Neural cell (in vitro differentiated cells): Measurements from ENCODE around the gene WFS1. TPM values are rescaled to one million over a fixed set of nuclear protein-coding genes. Genes with fewer than 3 reads are reported as not detected.

ENCODE experiments used
- H2AFZ ChIP-seq: fragments of 200-600, 300-800 bp; sonication (generic), shearing (Covaris generic); 2 replicates; pipeline ENCODE4 v1.6.0; 2014; ENCODE audit warnings: low read depth, mild to moderate bottlenecking, antibody characterized with exemption, low read length, moderate library complexity
- H3F3A ChIP-seq: fragments of 200-600 bp; shearing (Covaris generic); 2 replicates; pipeline ENCODE4 v1.6.1; 2016; ENCODE audit warnings: mild to moderate bottlenecking, moderate library complexity, mixed read lengths, antibody characterized with exemption, low read length; ENCODE audit not compliant: insufficient read depth, poor library complexity, severe bottlenecking
- H3K27ac ChIP-seq: fragments of 200-600, 300-800 bp; sonication (generic), shearing (Covaris generic); 2 replicates; pipeline ENCODE4 v1.5.1; 2014; ENCODE audit warnings: mild to moderate bottlenecking, low read length, moderate library complexity
- H3K27me3 ChIP-seq: fragments of 300-800, 200-600 bp; sonication (generic), shearing (Covaris generic); 2 replicates; pipeline ENCODE4 v1.6.0; 2014; ENCODE audit warnings: mild to moderate bottlenecking, low read depth, low read length, moderate library complexity; ENCODE audit not compliant: insufficient read depth
- H3K36me3 ChIP-seq: fragments of 300-800, 200-600 bp; sonication (generic), shearing (Covaris generic); 2 replicates; pipeline ENCODE4 v1.5.1; 2014; ENCODE audit warnings: mild to moderate bottlenecking, antibody characterized with exemption, low read length, moderate library complexity; ENCODE audit not compliant: insufficient read depth
- H3K4me2 ChIP-seq: fragments of 300-800, 200-600 bp; sonication (generic), shearing (Covaris generic); 2 replicates; pipeline ENCODE4 v1.6.0; 2014; ENCODE audit warnings: mild to moderate bottlenecking, low read length
- H3K4me3 ChIP-seq: fragments of 300-800, 200-600 bp; sonication (generic), shearing (Covaris generic); 2 replicates; pipeline ENCODE4 v1.5.1; 2014; ENCODE audit warnings: mild to moderate bottlenecking, low read length, moderate library complexity
- H3K79me2 ChIP-seq: fragments of 200-600 bp; shearing (Covaris generic); replicated peaks from 2 replicates; pipeline ENCODE4 v1.6.0; 2014; ENCODE audit warnings: mild to moderate bottlenecking, low read length, moderate library complexity; ENCODE audit not compliant: insufficient read depth
- H3K9ac ChIP-seq: fragments of 300-800, 200-600 bp; sonication (generic), shearing (Covaris generic); 2 replicates; pipeline ENCODE4 v1.6.1; 2016; ENCODE audit warnings: mild to moderate bottlenecking, low read length, mixed read lengths
- H3K9me2 ChIP-seq: fragments of 200-600 bp; shearing (Covaris generic); 2 replicates; pipeline ENCODE4 v1.6.1; 2016; ENCODE audit warnings: mild to moderate bottlenecking, low read length, mixed read lengths; ENCODE audit not compliant: insufficient read depth
- H3K9me3 ChIP-seq: fragments of 200-600, 300-800 bp; sonication (generic), shearing (Covaris generic); 2 replicates; pipeline ENCODE4 v1.6.1; 2016; ENCODE audit warnings: mild to moderate bottlenecking, mixed run types, low read length, moderate library complexity, mixed read lengths
- H4K20me1 ChIP-seq: fragments of 200-600 bp; shearing (Covaris generic); 2 replicates; pipeline ENCODE4 v1.6.1; 2016; ENCODE audit warnings: mild to moderate bottlenecking, mixed run types; ENCODE audit not compliant: insufficient read depth
- EP300 ChIP-seq: fragments of 450-650 bp; conservative IDR thresholded peaks from 2 replicates; pipeline ENCODE4 v1.6.1; 2014; ENCODE audit warnings: antibody characterized with exemption, mild to moderate bottlenecking, moderate library complexity; ENCODE audit not compliant: poor library complexity, severe bottlenecking
- EZH2 ChIP-seq: fragments of 200-600, 300-800 bp; shearing (Covaris generic), sonication (generic); IDR thresholded peaks from 2 replicates; pipeline ENCODE4 v1.6.1; 2014; ENCODE audit warnings: antibody characterized with exemption, low read length, borderline replicate concordance, mild to moderate bottlenecking; ENCODE audit not compliant: insufficient read depth, poor library complexity, severe bottlenecking
- MXI1 ChIP-seq: fragments of 450-650 bp; conservative IDR thresholded peaks from 2 replicates; pipeline ENCODE4 v1.6.1; 2014; ENCODE audit warnings: antibody characterized with exemption, mild to moderate bottlenecking; ENCODE audit not compliant: poor library complexity, severe bottlenecking
- POLR2AphosphoS5 ChIP-seq: IDR thresholded peaks from 2 replicates; pipeline ENCODE4 v1.6.1; 2012
- RAD21 ChIP-seq: fragments of 450-650 bp; conservative IDR thresholded peaks from 2 replicates; pipeline ENCODE4 v1.6.1; 2014; ENCODE audit warnings: antibody characterized with exemption, mild to moderate bottlenecking, moderate library complexity
- SMC3 ChIP-seq: fragments of 450-650 bp; conservative IDR thresholded peaks from 2 replicates; pipeline ENCODE4 v1.6.1; 2014; ENCODE audit warnings: antibody characterized with exemption, mild to moderate bottlenecking, moderate library complexity; ENCODE audit not compliant: poor library complexity
- TAF1 ChIP-seq: IDR thresholded peaks from 2 replicates; pipeline ENCODE4 v1.6.1; 2012; ENCODE audit warnings: low read depth
- polyA plus RNA-seq: library from polyadenylated mRNA; depleted of rRNA; stranded (reverse); fragments of >200 nt; gene quantifications from 2 replicates; pipeline ENCODE4 v1.2.3, GENCODE V29; 2014
- TF ChIP-seq, protein P1 (sequence below): IDR thresholded peaks from 2 replicates; pipeline ENCODE4 v1.6.1; 2012; ENCODE audit warnings: borderline replicate concordance
- TF ChIP-seq, protein P2 (sequence below): fragments of 450-650 bp; IDR thresholded peaks from 2 replicates; pipeline ENCODE4 v1.5.1; 2014; ENCODE audit warnings: antibody characterized with exemption, mild to moderate bottlenecking, moderate library complexity; ENCODE audit not compliant: poor library complexity, severe bottlenecking

Gene WFS1
- polyA plus RNA-seq, 1 donor from 2014 or later, result 4.5 TPM

DNA sequence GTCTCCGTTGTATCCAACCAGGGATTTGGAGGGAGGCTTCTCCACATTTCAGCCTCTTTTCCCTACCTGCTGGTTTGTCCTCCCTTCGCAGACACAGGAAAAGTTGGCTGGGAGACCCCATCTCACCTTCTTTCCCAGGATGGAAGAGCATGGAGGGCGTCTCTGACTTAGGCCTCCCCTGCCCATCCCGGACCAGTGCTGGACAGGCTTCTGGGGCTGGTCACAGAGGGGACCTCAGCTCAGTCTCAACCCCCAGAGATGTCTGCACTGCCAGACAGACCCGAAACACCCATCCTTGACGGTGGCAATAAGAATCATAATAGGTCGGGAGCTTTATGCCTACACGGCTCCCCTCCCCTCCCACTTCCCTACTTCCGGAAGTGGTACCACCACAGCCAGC lies 1.6 kb downstream of the WFS1 start (continued):
- no peak for TF ChIP-seq MXI1

DNA sequence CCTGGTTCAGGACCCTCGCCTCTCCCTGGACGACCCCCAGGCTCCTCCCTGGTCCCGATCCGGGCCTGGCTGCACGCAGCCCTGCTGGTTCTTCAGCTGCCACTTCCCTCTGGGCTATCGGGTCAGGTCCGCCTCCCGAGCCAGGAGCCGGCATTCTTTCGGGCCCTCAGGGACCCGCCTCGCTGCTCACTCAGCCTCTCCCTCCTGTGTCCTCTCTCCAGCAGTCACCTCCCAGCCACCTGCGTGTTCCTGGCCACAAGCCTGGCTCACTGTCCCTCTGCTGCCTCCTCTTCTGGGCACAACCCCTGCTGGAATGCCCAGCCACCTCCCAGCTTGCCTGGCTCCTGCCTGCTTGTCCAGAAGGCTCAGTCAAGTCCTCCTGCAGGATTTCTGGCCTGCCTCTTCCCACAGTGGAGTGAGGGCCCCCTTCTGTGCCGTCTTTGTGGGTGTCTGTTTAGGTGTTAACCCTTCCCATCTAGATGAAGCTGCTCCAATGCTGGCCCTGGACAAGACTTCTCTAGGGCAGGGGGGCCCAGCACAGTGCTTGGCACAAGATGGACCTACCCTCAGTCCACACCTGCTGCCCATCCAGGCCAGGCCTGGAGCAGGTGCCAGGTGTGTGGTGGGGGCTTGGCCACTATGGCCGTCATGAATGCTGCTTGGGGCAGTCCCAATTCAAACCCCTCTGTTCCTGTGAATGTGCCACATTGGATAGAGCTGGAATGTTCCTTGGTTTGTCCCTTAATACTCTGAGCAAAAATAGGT lies 2.2 kb downstream of the WFS1 start:
- Histone ChIP-seq H3K79me2 (no peaks in the 10 kb centered on the region), H3F3A (no peaks in the 10 kb centered on the region), H4K20me1 (no peaks in the 10 kb centered on the region), H3K9me3 (no peaks in the 10 kb centered on the region), H3K36me3 (no peaks in the 10 kb centered on the region), H3K4me3 (no peak overlapping the region), H2AFZ (no peak overlapping the region), H3K4me2 (no peak overlapping the region), H3K9ac (no peak overlapping the region), H3K27me3 (no peaks in the 10 kb centered on the region), H3K27ac (no peak overlapping the region), H3K9me2 (no peaks in the 10 kb centered on the region)
- TF ChIP-seq RAD21 (no peak), MXI1 (no peak), POLR2AphosphoS5 (no peak), SMC3 (no peak), TAF1 (no peak), EP300 (no peak), EZH2 (no peak)
- TF ChIP-seq, protein P1, sequence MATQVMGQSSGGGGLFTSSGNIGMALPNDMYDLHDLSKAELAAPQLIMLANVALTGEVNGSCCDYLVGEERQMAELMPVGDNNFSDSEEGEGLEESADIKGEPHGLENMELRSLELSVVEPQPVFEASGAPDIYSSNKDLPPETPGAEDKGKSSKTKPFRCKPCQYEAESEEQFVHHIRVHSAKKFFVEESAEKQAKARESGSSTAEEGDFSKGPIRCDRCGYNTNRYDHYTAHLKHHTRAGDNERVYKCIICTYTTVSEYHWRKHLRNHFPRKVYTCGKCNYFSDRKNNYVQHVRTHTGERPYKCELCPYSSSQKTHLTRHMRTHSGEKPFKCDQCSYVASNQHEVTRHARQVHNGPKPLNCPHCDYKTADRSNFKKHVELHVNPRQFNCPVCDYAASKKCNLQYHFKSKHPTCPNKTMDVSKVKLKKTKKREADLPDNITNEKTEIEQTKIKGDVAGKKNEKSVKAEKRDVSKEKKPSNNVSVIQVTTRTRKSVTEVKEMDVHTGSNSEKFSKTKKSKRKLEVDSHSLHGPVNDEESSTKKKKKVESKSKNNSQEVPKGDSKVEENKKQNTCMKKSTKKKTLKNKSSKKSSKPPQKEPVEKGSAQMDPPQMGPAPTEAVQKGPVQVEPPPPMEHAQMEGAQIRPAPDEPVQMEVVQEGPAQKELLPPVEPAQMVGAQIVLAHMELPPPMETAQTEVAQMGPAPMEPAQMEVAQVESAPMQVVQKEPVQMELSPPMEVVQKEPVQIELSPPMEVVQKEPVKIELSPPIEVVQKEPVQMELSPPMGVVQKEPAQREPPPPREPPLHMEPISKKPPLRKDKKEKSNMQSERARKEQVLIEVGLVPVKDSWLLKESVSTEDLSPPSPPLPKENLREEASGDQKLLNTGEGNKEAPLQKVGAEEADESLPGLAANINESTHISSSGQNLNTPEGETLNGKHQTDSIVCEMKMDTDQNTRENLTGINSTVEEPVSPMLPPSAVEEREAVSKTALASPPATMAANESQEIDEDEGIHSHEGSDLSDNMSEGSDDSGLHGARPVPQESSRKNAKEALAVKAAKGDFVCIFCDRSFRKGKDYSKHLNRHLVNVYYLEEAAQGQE, result no peak
- TF ChIP-seq, protein P2, sequence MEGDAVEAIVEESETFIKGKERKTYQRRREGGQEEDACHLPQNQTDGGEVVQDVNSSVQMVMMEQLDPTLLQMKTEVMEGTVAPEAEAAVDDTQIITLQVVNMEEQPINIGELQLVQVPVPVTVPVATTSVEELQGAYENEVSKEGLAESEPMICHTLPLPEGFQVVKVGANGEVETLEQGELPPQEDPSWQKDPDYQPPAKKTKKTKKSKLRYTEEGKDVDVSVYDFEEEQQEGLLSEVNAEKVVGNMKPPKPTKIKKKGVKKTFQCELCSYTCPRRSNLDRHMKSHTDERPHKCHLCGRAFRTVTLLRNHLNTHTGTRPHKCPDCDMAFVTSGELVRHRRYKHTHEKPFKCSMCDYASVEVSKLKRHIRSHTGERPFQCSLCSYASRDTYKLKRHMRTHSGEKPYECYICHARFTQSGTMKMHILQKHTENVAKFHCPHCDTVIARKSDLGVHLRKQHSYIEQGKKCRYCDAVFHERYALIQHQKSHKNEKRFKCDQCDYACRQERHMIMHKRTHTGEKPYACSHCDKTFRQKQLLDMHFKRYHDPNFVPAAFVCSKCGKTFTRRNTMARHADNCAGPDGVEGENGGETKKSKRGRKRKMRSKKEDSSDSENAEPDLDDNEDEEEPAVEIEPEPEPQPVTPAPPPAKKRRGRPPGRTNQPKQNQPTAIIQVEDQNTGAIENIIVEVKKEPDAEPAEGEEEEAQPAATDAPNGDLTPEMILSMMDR, result no peak

DNA sequence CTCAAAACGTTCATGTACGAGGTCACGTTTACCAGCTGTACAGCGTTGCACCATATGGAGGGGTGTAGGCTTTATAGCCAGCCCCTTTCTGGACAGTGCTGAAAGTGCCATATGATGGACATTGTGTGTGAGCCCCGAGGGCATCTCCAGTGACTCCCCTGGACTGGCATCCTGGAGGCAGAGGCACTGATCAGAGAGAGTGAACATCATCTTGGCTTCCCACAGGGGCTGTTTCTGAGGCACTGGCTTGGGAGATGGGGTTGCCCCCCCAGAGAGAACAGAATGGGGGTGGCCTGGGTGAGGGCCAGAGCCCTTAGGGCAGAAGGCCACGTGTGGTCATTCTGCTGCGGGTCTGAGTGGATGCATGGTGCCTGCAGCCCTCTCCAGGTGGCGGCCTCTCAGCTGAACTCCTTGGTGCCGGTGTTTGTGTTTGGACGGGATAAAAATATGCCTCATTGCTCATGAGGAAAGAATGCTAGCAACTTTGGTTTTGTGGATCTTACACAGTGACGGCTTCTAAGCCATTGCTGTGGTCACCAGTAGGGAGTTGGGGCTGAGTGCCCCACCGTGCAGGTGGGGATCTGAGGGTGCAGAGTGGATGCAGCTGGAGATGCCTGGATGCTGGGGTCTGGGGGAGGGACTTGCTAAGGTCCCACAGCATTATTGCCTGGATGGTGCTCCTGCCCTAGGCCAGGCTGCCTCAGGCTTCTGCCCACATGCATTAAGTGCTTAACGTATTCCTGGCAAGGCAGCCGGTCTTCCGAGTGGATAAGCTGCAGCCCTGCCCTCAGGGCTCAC lies 3.4 kb downstream of the WFS1 start:
- no peaks in the 10 kb centered on the region for H4K20me1 ChIP-seq
- no peaks in the 10 kb centered on the region for H3F3A ChIP-seq
- H3K9ac ChIP-seq, result no peak overlapping the region
- no peak overlapping the region for H3K27ac ChIP-seq
- no peaks in the 10 kb centered on the region for H3K9me3 ChIP-seq
- no peak overlapping the region for H3K4me2 ChIP-seq
- no peaks in the 10 kb centered on the region for H3K9me2 ChIP-seq
- no peak for TF ChIP-seq MXI1
- TF ChIP-seq TAF1, result no peak
- TF ChIP-seq, protein P1, result no peak
- TF ChIP-seq SMC3, result no peak
- no peak overlapping the region for H2AFZ ChIP-seq
- H3K36me3 ChIP-seq, result no peaks in the 10 kb centered on the region
- H3K79me2 ChIP-seq, result no peaks in the 10 kb centered on the region
- H3K27me3 ChIP-seq, result no peaks in the 10 kb centered on the region
- H3K4me3 ChIP-seq, result no peak overlapping the region
